K562 (cell line): Measurements from ENCODE around the gene SOCS4. TPM values are rescaled to one million over a fixed set of nuclear protein-coding genes. Genes with fewer than 3 reads are reported as not detected.
"Not testable (repeated sequence)": the region's sequence is repeated elsewhere in the genome, so short reads cannot be mapped to it uniquely, and the experiment has no call there.

Experiments
- ATAC-seq: fragments of 200-7000 bp; cut with Tn5 transposase; 3 replicates; pipeline ENCODE4 v1.9.1; 2020; ENCODE audit warnings: moderate library complexity
- BruUV-seq: library from RNA; stranded (reverse); fragments of 400-500 nt; replicated peaks from 2 replicates; lab custom pipeline; 2021; lab: Mats Ljungman, UMichigan
- CTCF ChIA-PET: fragments of 300-600 bp; formaldehyde crosslinking; extraction: SDS; loops from one replicate; lab custom pipeline; 2021; ENCODE audit warnings: low intra/inter-chr PET ratio; lab: Yijun Ruan, JAX
- POLR2A ChIA-PET: fragments of 300-600, 350-650 bp; sonication (Branson Sonifier 250); formaldehyde crosslinking; extraction: SDS; loops from one replicate; lab custom pipeline; 2021; ENCODE audit warnings: antibody characterized with exemption, inconsistent platforms; lab: Yijun Ruan, JAX
- DNase-seq, 4 experiments: peaks; one replicate each; pipeline versions ENCODE4 v3.0.0 to v3.0.0-alpha.2; 2011 to 2018; ENCODE audit warnings: low spot score in 3 of 4, mixed read lengths in 3 of 4; ENCODE audit errors: extremely low read depth in 1 of 4
- FAIRE-seq: peaks from 2 replicates; lab custom pipeline; 2011; peaks lifted over from hg19 to GRCh38; lab: Jason Lieb, UNC
- H2AFZ ChIP-seq: 2 replicates; pipeline ENCODE4 v1.6.0; 2011; ENCODE audit warnings: low read depth, low read length, control low read depth, inconsistent platforms
- H3K27ac ChIP-seq: fragments of 200-600 bp; 3 replicates; pipeline ENCODE4 v1.8.0; 2011; ENCODE audit warnings: low read depth, mild to moderate bottlenecking, control low read depth, inconsistent platforms, low read length, moderate library complexity, mixed read lengths; ENCODE audit errors: extremely low read depth
- H3K27me3 ChIP-seq, 2 experiments: fragments of 300-600 bp in 1 of 2; 2 replicates in 1 of 2; 3 replicates in 1 of 2; pipeline versions ENCODE4 v1.6.0 to v1.8.0; 2011; ENCODE audit warnings: inconsistent platforms in 2 of 2, low read length in 2 of 2, mild to moderate bottlenecking in 1 of 2, mixed read lengths in 1 of 2, moderate library complexity in 1 of 2; ENCODE audit not compliant: control insufficient read depth in 2 of 2, insufficient read depth in 2 of 2
- H3K36me3 ChIP-seq: fragments of 300-600 bp; 3 replicates; pipeline ENCODE4 v1.8.0; 2011; ENCODE audit warnings: mild to moderate bottlenecking, low read length, inconsistent platforms; ENCODE audit not compliant: control insufficient read depth, insufficient read depth
- H3K4me1 ChIP-seq, 2 experiments: fragments of 200-600 bp in 1 of 2; replicated peaks in 1 of 2; 2 replicates in 1 of 2; 3 replicates in 1 of 2; pipeline versions ENCODE4 v1.5.1 to v1.8.0; 2011; ENCODE audit warnings: inconsistent platforms in 2 of 2, low read length in 2 of 2, mild to moderate bottlenecking in 1 of 2, mixed read lengths in 1 of 2, moderate library complexity in 1 of 2; ENCODE audit not compliant: control insufficient read depth in 2 of 2, insufficient read depth in 2 of 2
- H3K4me2 ChIP-seq: 2 replicates; pipeline ENCODE4 v1.6.1; 2011; ENCODE audit warnings: low read length, control low read depth, inconsistent platforms, mixed read lengths; ENCODE audit not compliant: insufficient read depth
- H3K4me3 ChIP-seq: fragments of 200-600 bp; sonication (generic), shearing (Covaris generic); 2 replicates; pipeline ENCODE4 v1.5.1; 2016; ENCODE audit warnings: control low read depth, inconsistent platforms
- H3K79me2 ChIP-seq: fragments of 200-600 bp; 3 replicates; pipeline ENCODE4 v1.8.0; 2011; ENCODE audit warnings: low read length, inconsistent platforms; ENCODE audit not compliant: control insufficient read depth, insufficient read depth
- H3K9ac ChIP-seq, 2 experiments: 2 replicates each; pipeline versions ENCODE4 v1.6.0 to v1.6.1; 2011; ENCODE audit warnings: low read depth in 2 of 2, low read length in 2 of 2, control low read depth in 1 of 2, inconsistent platforms in 1 of 2, mild to moderate bottlenecking in 1 of 2, mixed read lengths in 1 of 2; ENCODE audit not compliant: insufficient read depth in 1 of 2
- H3K9me1 ChIP-seq: one replicate; pipeline ENCODE4 v1.6.0; 2011; ENCODE audit warnings: inconsistent platforms, mild to moderate bottlenecking, low read length, moderate library complexity; ENCODE audit not compliant: control insufficient read depth, insufficient read depth
- H3K9me3 ChIP-seq: replicated peaks from 2 replicates; pipeline ENCODE4 v1.5.1; 2011; ENCODE audit warnings: low read depth, low read length, inconsistent platforms; ENCODE audit not compliant: control insufficient read depth, insufficient read depth
- H4K20me1 ChIP-seq: replicated peaks from 2 replicates; pipeline ENCODE4 v1.6.1; 2011; ENCODE audit warnings: low read length, inconsistent platforms, mixed read lengths; ENCODE audit not compliant: control insufficient read depth, insufficient read depth
- ZBTB1 ChIP-seq: sonication (generic); formaldehyde crosslinking; IDR thresholded peaks from 2 replicates; pipeline ENCODE4 v1.8.1; 2023; ENCODE audit warnings: missing genetic modification reagents, low read depth, mild to moderate bottlenecking, borderline replicate concordance
- WGBS: fragments of 100-300 bp; shearing (Covaris generic); methylation state at CpG from one replicate; pipeline ENCODE4 v1.1.6; 2016; ENCODE audit warnings: low coverage, mixed read lengths; ENCODE audit not compliant: insufficient coverage; ENCODE audit errors: missing lambda C conversion rate; 5-methylcytosine and 5-hydroxymethylcytosine counted together
- in situ Hi-C: fragments of 300-500 bp; cut with MboI; formaldehyde crosslinking; loops from 4 replicates; pipeline ENCODE4 v1.15.0; 2018; ENCODE audit warnings: inconsistent platforms, mixed read lengths
- intact Hi-C: fragments of 100-400 bp; cut with micrococcal nuclease; formaldehyde crosslinking; loops from 2 replicates; pipeline ENCODE4 v1.14.2; 2022
- polyA plus RNA-seq, 8 experiments: library from polyadenylated mRNA; depleted of rRNA in 4 of 8; stranded (reverse) in 5 of 8; unstranded in 3 of 8; fragments of >200 nt; fragmentation: Nextera tagmentation in 2 of 8; fragmentation: Illumina TruSeq in 1 of 8; extraction: Ambion mirVana in 2 of 8; extraction: Trizol in 1 of 8; gene quantifications; 2 replicates each; pipeline versions ENCODE4 v1.2.1 to v1.2.3, GENCODE V29; 2011 to 2014; ENCODE audit warnings: inconsistent platforms in 1 of 8, missing spikeins in 1 of 8
- total RNA-seq, 7 experiments: library from RNA; depleted of rRNA in 6 of 7; stranded (reverse); fragments of >200 nt in 6 of 7; fragmentation: Illumina TruSeq in 2 of 7; extraction: Trizol in 2 of 7; gene quantifications; 2 replicates each; pipeline versions ENCODE4 v1.2.1 to v1.2.3, GENCODE V29; 2011 to 2021; ENCODE audit warnings: low replicate concordance in 1 of 7
- TF ChIP-seq, protein P1 (sequence below), 2 experiments: fragments of 450-650 bp; conservative IDR thresholded peaks; 2 replicates each; pipeline ENCODE4 v1.6.1; 2017; ENCODE audit warnings: mild to moderate bottlenecking in 2 of 2, moderate library complexity in 2 of 2

SOCS4 gene
- total and polyA plus RNA-seq, 9 of the 15 experiments (the other 6 are each of a cell fraction or from before 2014, with no cell fraction given) = 2.6 to 12.7 (median 9.7) TPM

DNA sequence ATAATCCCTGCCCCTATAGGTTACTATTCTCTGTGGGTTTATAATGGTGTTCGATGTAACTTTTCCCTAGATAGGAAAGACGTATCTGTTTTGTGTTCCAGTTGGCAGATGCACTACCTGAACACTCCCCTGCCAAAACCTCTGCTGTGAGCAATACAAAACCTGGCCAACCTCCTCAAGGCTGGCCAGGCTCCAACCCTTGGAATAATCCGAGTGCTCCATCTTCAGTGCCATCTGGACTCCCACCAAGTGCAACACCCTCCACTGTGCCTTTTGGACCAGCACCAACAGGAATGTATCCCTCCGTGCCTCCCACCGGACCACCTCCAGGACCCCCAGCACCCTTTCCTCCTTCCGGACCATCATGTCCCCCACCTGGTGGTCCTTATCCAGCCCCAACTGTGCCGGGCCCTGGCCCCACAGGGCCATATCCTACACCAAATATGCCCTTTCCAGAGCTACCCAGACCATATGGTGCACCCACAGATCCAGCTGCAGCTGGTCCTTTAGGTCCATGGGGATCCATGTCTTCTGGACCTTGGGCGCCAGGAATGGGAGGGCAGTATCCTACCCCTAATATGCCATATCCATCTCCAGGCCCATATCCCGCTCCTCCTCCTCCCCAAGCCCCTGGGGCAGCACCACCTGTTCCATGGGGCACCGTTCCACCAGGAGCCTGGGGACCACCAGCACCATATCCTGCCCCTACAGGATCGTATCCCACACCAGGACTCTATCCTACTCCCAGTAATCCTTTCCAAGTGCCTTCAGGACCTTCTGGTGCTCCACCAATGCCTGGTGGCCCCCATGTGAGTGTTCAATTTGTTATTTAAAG lies 35.7 kb downstream of the SOCS4 start (continued):
- TF ChIP-seq, protein P1, sequence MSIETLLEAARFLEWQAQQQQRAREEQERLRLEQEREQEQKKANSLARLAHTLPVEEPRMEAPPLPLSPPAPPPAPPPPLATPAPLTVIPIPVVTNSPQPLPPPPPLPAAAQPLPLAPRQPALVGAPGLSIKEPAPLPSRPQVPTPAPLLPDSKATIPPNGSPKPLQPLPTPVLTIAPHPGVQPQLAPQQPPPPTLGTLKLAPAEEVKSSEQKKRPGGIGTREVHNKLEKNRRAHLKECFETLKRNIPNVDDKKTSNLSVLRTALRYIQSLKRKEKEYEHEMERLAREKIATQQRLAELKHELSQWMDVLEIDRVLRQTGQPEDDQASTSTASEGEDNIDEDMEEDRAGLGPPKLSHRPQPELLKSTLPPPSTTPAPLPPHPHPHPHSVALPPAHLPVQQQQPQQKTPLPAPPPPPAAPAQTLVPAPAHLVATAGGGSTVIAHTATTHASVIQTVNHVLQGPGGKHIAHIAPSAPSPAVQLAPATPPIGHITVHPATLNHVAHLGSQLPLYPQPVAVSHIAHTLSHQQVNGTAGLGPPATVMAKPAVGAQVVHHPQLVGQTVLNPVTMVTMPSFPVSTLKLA (conservative IDR thresholded peaks at IDR 0.05) = no peak
- no peak for TF ChIP-seq ZBTB1

DNA sequence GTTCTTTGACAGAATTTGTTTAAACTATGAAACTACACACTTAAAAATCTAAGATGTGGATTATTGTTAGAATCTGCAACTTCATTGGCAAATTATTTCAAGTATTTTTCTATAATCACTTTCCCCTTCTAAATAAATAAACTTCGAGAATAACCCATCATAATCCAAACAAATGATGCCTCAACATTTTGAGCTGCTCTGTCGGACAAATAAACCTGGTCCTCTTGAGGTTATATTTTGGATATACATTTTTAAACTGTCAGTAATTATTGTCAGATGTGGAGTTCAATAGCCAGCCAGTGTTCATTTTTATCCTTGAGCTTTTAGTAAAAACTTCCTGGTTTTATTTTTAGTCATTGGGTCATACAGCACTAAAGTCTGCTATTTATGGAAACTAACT lies 37.9 kb downstream of the SOCS4 start:
- in situ Hi-C loops, H3K4me1 ChIP-seq, CTCF ChIA-PET, H3K4me2 ChIP-seq, H3K27ac ChIP-seq, H3K4me3 ChIP-seq, H2AFZ ChIP-seq, H3K9me3 ChIP-seq, H3K27me3 ChIP-seq, intact Hi-C loops, DNase-seq, ATAC-seq, H3K9ac ChIP-seq, H4K20me1 ChIP-seq, H3K9me1 ChIP-seq: not testable (repeated sequence)
- BruUV-seq = TSS peak; percentile 22
- POLR2A ChIA-PET = interaction anchor here (2.2 to 4.1 kb wide), 2 partner anchors 10 to 13 kb away, joined by 9 to 22 read pairs; partner anchors contain the start of gene MAPK1IP1L
- H3K79me2 ChIP-seq = peaks cover 17% of the 10 kb centered on the region
- 92% methylated on average over 2 of the region's 2 CpGs for WGBS
- FAIRE-seq = peak; percentile 11
- H3K36me3 ChIP-seq = peaks cover 54% of the 10 kb centered on the region
